H1 (cell line): Measurements from ENCODE around the gene PDE4D. TPM values are rescaled to one million over a fixed set of nuclear protein-coding genes. Genes with fewer than 3 reads are reported as not detected.

ENCODE experiments used
- ASH2L ChIP-seq: fragments of 200-600, 300-600 bp; sonication (generic); IDR thresholded peaks from one replicate; pipeline ENCODE4 v1.7.1; 2017; ENCODE audit warnings: low read length
- TAF7 ChIP-seq: optimal IDR thresholded peaks from 2 replicates; pipeline ENCODE3; 2011; ENCODE audit warnings: low read depth, mild to moderate bottlenecking, inconsistent platforms, low read length, moderate library complexity, borderline replicate concordance
- YY1 ChIP-seq: IDR thresholded peaks from 2 replicates; pipeline ENCODE4 v1.6.1; 2011; ENCODE audit warnings: low read depth, mild to moderate bottlenecking, low read length
- polyA plus RNA-seq, 7 experiments: library from polyadenylated mRNA; depleted of rRNA in 3 of 7; stranded (reverse) in 5 of 7; unstranded in 2 of 7; fragments of >200 nt in 5 of 7; fragments of 200-250 nt in 2 of 7; gene quantifications; 1 replicate in 5 of 7; 2 replicates in 1 of 7; 4 replicates in 1 of 7; pipeline versions ENCODE4 v1.2.1 to v1.2.3, GENCODE V29; 2011 to 2013; ENCODE audit warnings: missing spikeins in 2 of 7, mixed read lengths in 2 of 7
- total RNA-seq: library from RNA; stranded (reverse); fragmentation: NEBNext Ultra II Directional; extraction: Animal tissue kit (Norgen Biotek cat#: 25700); gene quantifications from 2 replicates; pipeline ENCODE4 v1.2.1, GENCODE V29; 2021

Gene PDE4D
- total and polyA plus RNA-seq, 2 of the 8 experiments (the other 6 are each of a cell fraction or from before 2014, with no cell fraction given), result 2.3 to 3.7 TPM

DNA sequence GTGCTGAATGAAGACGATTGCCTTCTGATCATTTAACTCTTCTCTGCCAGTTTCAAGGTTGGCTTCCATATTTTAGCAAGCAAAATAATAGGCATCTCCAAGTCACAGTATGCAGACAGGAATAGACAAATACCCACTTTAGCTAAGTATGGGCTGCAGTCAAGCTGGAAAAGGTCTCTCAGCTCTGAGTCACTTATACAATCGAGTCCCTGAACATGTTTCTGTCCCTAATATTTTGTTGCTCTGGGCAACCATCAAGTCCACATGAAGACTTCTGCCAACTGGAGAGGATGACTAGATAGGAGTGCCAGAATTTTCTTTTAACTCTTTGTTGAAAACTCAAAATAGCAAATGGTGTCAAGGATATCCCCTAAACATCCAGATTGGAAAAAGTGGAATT is 735.4 kb downstream of the PDE4D start (continued):
- TF ChIP-seq ASH2L, result no peak
- TF ChIP-seq YY1, result no peak
- no peak for TF ChIP-seq TAF7
- TF ChIP-seq, all 59 proteins: peak for 0
